SK-N-SH (cell line): ENCODE measurements around the gene AQP4.

Source experiments
- FOXJ3 ChIP-seq: sonication (generic); formaldehyde crosslinking; IDR thresholded peaks from 2 replicates; pipeline ENCODE4 v1.5.1; 2020; ENCODE audit warnings: mild to moderate bottlenecking, missing genetic modification reagents
- TF ChIP-seq, protein P1 (sequence below): fragments of 200-600 bp; sonication (generic); IDR thresholded peaks from 2 replicates; pipeline ENCODE4 v1.6.1; 2017; ENCODE audit warnings: antibody characterized with exemption, mild to moderate bottlenecking, moderate library complexity

DNA sequence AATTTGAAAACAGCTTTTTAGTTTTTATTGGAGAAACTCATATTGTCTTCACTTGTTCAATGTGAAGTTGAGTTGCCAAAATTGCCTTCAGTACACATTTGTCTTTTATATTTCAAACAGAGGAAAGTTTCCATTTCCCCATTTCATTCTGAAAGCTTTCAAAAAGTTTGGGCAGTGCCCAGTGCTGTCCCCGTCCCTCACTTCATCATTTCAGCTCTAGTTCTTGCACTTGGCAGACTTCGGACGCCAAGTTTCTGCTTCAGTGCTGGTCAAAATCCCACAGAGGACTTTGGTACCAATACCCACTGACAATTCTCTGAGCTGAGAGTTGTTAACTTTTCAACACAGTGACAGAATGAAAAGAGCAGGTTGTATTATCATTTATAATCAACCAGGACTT lies 43.4 kb upstream of the AQP4 start:
- TF ChIP-seq, protein P1, sequence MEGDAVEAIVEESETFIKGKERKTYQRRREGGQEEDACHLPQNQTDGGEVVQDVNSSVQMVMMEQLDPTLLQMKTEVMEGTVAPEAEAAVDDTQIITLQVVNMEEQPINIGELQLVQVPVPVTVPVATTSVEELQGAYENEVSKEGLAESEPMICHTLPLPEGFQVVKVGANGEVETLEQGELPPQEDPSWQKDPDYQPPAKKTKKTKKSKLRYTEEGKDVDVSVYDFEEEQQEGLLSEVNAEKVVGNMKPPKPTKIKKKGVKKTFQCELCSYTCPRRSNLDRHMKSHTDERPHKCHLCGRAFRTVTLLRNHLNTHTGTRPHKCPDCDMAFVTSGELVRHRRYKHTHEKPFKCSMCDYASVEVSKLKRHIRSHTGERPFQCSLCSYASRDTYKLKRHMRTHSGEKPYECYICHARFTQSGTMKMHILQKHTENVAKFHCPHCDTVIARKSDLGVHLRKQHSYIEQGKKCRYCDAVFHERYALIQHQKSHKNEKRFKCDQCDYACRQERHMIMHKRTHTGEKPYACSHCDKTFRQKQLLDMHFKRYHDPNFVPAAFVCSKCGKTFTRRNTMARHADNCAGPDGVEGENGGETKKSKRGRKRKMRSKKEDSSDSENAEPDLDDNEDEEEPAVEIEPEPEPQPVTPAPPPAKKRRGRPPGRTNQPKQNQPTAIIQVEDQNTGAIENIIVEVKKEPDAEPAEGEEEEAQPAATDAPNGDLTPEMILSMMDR: no peak
- no peak for TF ChIP-seq FOXJ3 (CRISPR knock-in tag)
